ENCODE data around the gene TRMT2B. TPM values are rescaled to one million over a fixed set of nuclear protein-coding genes. Genes with fewer than 3 reads are reported as not detected.
"Not testable (repeated sequence)": the region's sequence is repeated elsewhere in the genome, so short reads cannot be mapped to it uniquely, and the experiment has no call there.

Gene TRMT2B
- total RNA-seq, 1 donor from 2014 or later, result 11.0 TPM

DNA sequence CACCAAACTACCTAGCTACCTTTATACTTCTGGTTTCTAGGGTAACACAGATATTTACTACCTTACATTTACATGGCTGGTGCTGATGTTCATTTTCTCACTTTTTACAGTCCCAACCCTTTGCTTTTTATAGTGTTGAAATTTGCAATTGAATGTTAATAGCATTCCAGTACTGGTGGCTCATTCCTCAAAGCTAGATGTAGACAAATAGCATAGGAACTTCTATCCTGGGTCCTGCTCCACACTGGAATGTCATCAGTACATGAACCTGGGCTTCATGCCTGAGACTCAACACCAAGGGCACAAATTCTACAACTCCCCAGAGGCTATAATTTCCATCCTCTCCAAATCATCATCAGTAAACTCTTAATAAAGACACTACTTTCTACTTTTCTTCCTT lies 10.3 kb upstream of the TRMT2B start:
- no peak for TF ChIP-seq CTCF (IDR thresholded peaks at IDR 0.05)
- H3K27ac Mint-ChIP-seq (ENCODE audit: unreplicated experiment), result no peak overlapping the region
- H3K27me3 Mint-ChIP-seq (ENCODE audit: unreplicated experiment), result no peaks in the 10 kb centered on the region

GRCh38 chrX:101057093-101057714 lies 5.3 kb upstream of the TRMT2B start:
- Mint-ChIP-seq H3K27me3 (ENCODE audit: unreplicated experiment) (no peaks in the 10 kb centered on the region), H3K27ac (ENCODE audit: unreplicated experiment) (no peak overlapping the region), H3K4me1 (ENCODE audit: unreplicated experiment) (peaks cover 2% of the 10 kb centered on the region), H3K36me3 (ENCODE audit: unreplicated experiment) (no peaks in the 10 kb centered on the region), H3K9me3 (ENCODE audit: unreplicated experiment) (peaks cover 12% of the 10 kb centered on the region), H3K4me3 (ENCODE audit: unreplicated experiment) (no peak overlapping the region)
- no peak for DNase-seq (ENCODE audit: extremely low spot score, unreplicated experiment)
- no peak for TF ChIP-seq CTCF (IDR thresholded peaks at IDR 0.05)

More for the DNA sequence above, 10.3 kb upstream of the TRMT2B start:
- H3K4me1 Mint-ChIP-seq (ENCODE audit: unreplicated experiment), result peaks cover 3% of the 10 kb centered on the region
- H3K36me3 Mint-ChIP-seq (ENCODE audit: unreplicated experiment), result no peaks in the 10 kb centered on the region
- H3K4me3 Mint-ChIP-seq (ENCODE audit: unreplicated experiment), result no peak overlapping the region
- H3K9me3 Mint-ChIP-seq (ENCODE audit: unreplicated experiment), result peaks cover 6% of the 10 kb centered on the region
- DNase-seq (ENCODE audit: extremely low spot score, unreplicated experiment), result no peak

DNA sequence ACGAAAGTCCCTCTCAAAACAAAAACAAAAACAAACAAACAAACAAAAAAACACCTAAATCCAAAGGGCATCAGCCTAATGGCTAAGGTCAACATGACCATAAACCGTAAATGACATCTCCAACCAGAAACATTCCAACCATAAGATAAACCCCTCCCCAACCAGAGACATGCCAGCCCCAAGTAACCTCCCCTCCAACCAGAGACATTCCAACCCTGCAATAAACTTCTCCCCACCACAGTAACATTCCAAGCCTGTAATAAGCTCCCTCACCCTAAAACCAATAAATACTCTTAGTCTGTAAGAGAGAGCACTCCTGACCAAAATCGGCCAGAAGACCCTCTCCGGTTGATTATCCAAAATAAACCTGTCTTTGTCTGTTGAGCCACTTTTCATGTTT lies 4.6 kb upstream of the TRMT2B start:
- DNase-seq (ENCODE audit: extremely low spot score, unreplicated experiment); H3K27ac Mint-ChIP-seq (ENCODE audit: unreplicated experiment); H3K27me3 Mint-ChIP-seq (ENCODE audit: unreplicated experiment); H3K4me1 Mint-ChIP-seq (ENCODE audit: unreplicated experiment); H3K36me3 Mint-ChIP-seq (ENCODE audit: unreplicated experiment); H3K4me3 Mint-ChIP-seq (ENCODE audit: unreplicated experiment): not testable (repeated sequence)
- peaks cover 12% of the 10 kb centered on the region for H3K9me3 Mint-ChIP-seq (ENCODE audit: unreplicated experiment)

GRCh38 chrX:101051153-101051548 lies 760 bp downstream of the TRMT2B start:
- Mint-ChIP-seq H3K36me3 (ENCODE audit: unreplicated experiment) (no peaks in the 10 kb centered on the region), H3K9me3 (ENCODE audit: unreplicated experiment) (no peaks in the 10 kb centered on the region), H3K27me3 (ENCODE audit: unreplicated experiment) (no peaks in the 10 kb centered on the region), H3K4me1 (ENCODE audit: unreplicated experiment) (peaks cover 11% of the 10 kb centered on the region), H3K4me3 (ENCODE audit: unreplicated experiment) (peak overlapping the region; percentile 86), H3K27ac (ENCODE audit: unreplicated experiment) (peak overlapping the region; percentile 91)
- DNase-seq (ENCODE audit: extremely low spot score, unreplicated experiment), result no peak
- TF ChIP-seq CTCF (IDR thresholded peaks at IDR 0.05), result no peak

GRCh38 chrX:101040197-101040596 lies 11.7 kb downstream of the TRMT2B start:
- no peak for TF ChIP-seq CTCF (IDR thresholded peaks at IDR 0.05)
- peaks cover 14% of the 10 kb centered on the region for H3K36me3 Mint-ChIP-seq (ENCODE audit: unreplicated experiment)
- H3K27me3 Mint-ChIP-seq (ENCODE audit: unreplicated experiment), result no peaks in the 10 kb centered on the region
- peaks cover 8% of the 10 kb centered on the region for H3K9me3 Mint-ChIP-seq (ENCODE audit: unreplicated experiment)
- H3K4me1 Mint-ChIP-seq (ENCODE audit: unreplicated experiment), result no peaks in the 10 kb centered on the region
- H3K27ac Mint-ChIP-seq (ENCODE audit: unreplicated experiment), result no peak overlapping the region
- H3K4me3 Mint-ChIP-seq (ENCODE audit: unreplicated experiment), result no peak overlapping the region
- no peak for DNase-seq (ENCODE audit: extremely low spot score, unreplicated experiment)

- no peaks in the 10 kb centered on the region for H3K4me1 Mint-ChIP-seq (ENCODE audit: unreplicated experiment)
- peaks cover 8% of the 10 kb centered on the region for H3K9me3 Mint-ChIP-seq (ENCODE audit: unreplicated experiment)
- H3K27ac Mint-ChIP-seq (ENCODE audit: unreplicated experiment), result no peak overlapping the region
- H3K27me3 Mint-ChIP-seq (ENCODE audit: unreplicated experiment), result no peaks in the 10 kb centered on the region
- no peak for TF ChIP-seq CTCF (IDR thresholded peaks at IDR 0.05)
- DNase-seq (ENCODE audit: extremely low spot score, unreplicated experiment), result no peak
- peaks cover 14% of the 10 kb centered on the region for H3K36me3 Mint-ChIP-seq (ENCODE audit: unreplicated experiment)
- H3K4me3 Mint-ChIP-seq (ENCODE audit: unreplicated experiment), result no peak overlapping the region
Measured at GRCh38 chrX:101037231-101037630, 14.7 kb downstream of the TRMT2B start.

Data from osteocyte (in vitro differentiated cells).